ENCODE measurements around the gene TRMT112. TPM values are rescaled to one million over a fixed set of nuclear protein-coding genes. Genes with fewer than 3 reads are reported as not detected.

Gene TRMT112
- total and polyA plus RNA-seq, 4 donors: 52.5 to 137 (median 131) TPM

DNA sequence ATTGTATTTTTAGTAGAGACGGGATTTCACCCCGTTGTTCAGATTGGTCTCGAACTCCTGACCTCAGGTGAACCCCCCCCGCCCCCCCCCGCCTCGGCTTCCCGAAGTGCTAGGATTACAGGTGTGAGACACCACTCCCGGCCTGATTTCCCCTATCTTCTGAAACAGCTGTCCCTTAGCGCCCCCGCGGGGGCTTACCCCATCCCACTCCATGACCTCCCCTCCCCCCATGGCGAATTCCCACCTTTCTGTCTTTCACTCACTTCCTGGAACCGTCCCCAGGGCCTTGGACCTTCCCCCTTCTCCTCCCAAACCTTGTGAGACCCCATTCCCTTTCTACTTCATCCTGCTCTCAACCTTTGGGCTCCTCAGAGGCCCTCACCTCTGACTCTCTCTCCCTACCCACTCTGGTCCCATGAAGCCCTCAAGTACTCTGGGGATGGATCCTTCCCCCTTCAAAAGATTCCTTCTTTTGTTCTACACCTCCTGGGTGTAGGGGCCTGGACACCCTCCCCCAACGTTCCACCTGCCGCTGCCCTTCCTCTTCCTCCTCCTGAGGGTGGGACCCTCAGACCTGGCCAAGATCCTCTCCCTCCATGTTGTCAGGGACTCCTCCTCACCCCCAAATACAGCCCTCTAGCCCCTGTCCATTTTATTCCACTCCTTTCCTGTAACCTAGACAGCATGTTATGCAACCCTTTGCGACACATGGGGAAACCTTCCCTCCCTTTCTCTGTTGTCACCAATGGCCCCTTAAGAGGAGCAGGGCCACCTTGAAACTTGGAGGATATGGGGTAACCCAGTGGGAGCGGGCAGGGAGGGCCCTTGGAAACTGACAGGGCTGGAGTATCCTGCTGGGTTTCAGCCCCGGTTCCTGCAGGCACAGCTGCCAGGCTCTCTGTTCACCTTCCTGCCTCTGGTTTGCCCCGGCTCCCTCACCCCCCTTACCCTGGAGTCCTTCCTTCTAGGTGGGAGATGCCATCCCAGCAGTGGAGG lies 1.7 kb upstream of the TRMT112 start:
- no peak for TF ChIP-seq EGR1 (IDR thresholded peaks at IDR 0.05; ENCODE audit: low read depth in 2 of 2)
- no peak for TF ChIP-seq RAD21 (IDR thresholded peaks at IDR 0.05)
- TF ChIP-seq JUND (IDR thresholded peaks at IDR 0.05): no peak
- TF ChIP-seq, protein P1, sequence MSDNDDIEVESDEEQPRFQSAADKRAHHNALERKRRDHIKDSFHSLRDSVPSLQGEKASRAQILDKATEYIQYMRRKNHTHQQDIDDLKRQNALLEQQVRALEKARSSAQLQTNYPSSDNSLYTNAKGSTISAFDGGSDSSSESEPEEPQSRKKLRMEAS (IDR thresholded peaks at IDR 0.05): no peak
- TF ChIP-seq YY1 (IDR thresholded peaks at IDR 0.05): no peak
- TF ChIP-seq ZBTB33 (IDR thresholded peaks at IDR 0.05): no peak
- no peak for TF ChIP-seq NR2F2 (IDR thresholded peaks at IDR 0.05)
- no peak for TF ChIP-seq SP1 (IDR thresholded peaks at IDR 0.05)
- TF ChIP-seq HNF4A (conservative IDR thresholded peaks at IDR 0.05): no peak
- no peak for TF ChIP-seq CTCF (IDR thresholded peaks at IDR 0.05; ENCODE audit: low read depth, low read length, missing input control)
- TF ChIP-seq REST (IDR thresholded peaks at IDR 0.05): no peak
- no peak for TF ChIP-seq GABPA (IDR thresholded peaks at IDR 0.05 in 1 of 2, conservative IDR thresholded peaks at IDR 0.05 in 1 of 2)
- TF ChIP-seq RXRA (IDR thresholded peaks at IDR 0.05): no peak
- TF ChIP-seq TAF1 (conservative IDR thresholded peaks at IDR 0.05): no peak
- no peak for TF ChIP-seq FOXA1 (IDR thresholded peaks at IDR 0.05)
- TF ChIP-seq FOXA2 (IDR thresholded peaks at IDR 0.05): no peak
- TF ChIP-seq ATF3 (IDR thresholded peaks at IDR 0.05): no peak
- no peak for TF ChIP-seq HNF4G (IDR thresholded peaks at IDR 0.05)
- Histone ChIP-seq H3K9me3 (ENCODE audit: control insufficient read depth in 4 of 4, low read length in 3 of 4) (no peaks in the 10 kb centered on the region), H3K4me3 (ENCODE audit: low read depth in 1 of 3, low read length in 3 of 3) (peak overlapping the region; percentile 63 to 77 (median 76)), H3K9ac (ENCODE audit: low read depth in 1 of 2, low read length in 2 of 2) (peak overlapping the region in 1 of 2 donors; percentile 69), H3K27me3 (ENCODE audit: control insufficient read depth in 4 of 4, insufficient read depth in 4 of 4, low read length in 3 of 4) (no peaks in the 10 kb centered on the region), H3K4me1 (ENCODE audit: control insufficient read depth in 4 of 4, insufficient read depth in 4 of 4, low read length in 3 of 4) (peaks cover 5 to 35% (median 23%) of the 10 kb centered on the region in 4 donors), H3K36me3 (ENCODE audit: control insufficient read depth in 4 of 4, insufficient read depth in 3 of 4, low read depth in 1 of 4, low read length in 3 of 4) (peaks cover 4 to 35% (median 12%) of the 10 kb centered on the region in 4 donors), H3K27ac (ENCODE audit: low read depth in 1 of 2, low read length in 2 of 2) (peak overlapping the region; percentile 93 to 98)
- DNase-seq (ENCODE audit: low spot score): no peak
- WGBS: 27% methylated on average over 19 of the region's 19 CpGs

Measured in liver (tissue), 9 donors.